ENCODE measurements around the gene RPS19.

RPS19 gene

DNA sequence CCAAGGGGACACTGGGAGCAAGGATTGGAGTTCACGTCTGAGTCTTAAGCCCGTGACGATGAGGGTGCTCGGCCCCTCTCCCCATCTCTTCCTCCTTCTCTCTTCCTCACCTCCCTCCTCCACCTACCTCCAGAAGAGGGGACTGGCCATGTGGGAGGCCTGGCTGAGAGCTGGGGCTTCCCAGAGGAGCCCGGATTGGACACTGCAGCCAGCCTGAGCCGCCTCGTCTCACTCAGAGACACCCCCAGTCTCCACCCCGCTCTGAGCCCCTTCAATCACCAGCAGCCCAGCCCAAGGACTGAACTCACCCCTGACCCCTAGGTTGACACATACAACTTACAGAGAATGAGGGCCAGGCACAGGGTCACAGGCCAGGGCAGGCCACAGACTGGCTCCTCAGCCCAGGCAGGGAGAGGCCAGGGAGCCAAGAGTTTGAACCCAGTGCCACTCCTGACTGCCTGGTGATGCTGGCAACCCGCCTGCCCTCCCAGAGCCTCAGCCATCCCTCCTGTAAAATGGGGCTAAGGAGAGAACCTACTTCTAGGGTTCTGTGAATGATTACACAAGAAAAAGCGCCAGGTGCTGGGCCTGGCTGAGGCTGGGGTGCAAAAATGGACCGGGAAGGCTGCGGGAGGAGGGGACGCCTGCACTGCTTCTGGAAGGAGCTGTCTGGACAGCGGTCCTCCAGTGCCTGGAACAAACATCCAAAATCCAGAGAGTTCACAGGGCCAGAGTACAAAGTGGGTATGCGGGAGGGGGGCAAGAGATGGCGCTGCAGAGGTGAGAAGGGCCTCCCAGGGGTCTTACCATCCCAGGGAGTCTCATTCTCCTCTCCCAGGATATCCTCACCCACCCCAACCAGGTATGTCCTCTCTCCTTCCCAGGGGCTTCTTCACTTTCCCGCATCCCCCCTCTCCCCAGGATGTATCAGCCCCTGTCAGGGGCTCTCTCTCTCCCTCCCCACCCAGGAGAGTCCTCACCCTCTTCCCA is 18.2 kb downstream of the RPS19 start:
- Mint-ChIP-seq H3K27me3 (ENCODE audit: low read depth, poor library complexity) (peaks cover 54% of the 10 kb centered on the region), H3K4me1 (peaks cover 26% of the 10 kb centered on the region), H3K4me3 (no peak overlapping the region), H3K27ac (no peak overlapping the region), H3K9me3 (no peaks in the 10 kb centered on the region), H3K36me3 (ENCODE audit: low read depth) (peaks cover 2% of the 10 kb centered on the region)
- DNase-seq = no peak
- TF ChIP-seq, protein P1, sequence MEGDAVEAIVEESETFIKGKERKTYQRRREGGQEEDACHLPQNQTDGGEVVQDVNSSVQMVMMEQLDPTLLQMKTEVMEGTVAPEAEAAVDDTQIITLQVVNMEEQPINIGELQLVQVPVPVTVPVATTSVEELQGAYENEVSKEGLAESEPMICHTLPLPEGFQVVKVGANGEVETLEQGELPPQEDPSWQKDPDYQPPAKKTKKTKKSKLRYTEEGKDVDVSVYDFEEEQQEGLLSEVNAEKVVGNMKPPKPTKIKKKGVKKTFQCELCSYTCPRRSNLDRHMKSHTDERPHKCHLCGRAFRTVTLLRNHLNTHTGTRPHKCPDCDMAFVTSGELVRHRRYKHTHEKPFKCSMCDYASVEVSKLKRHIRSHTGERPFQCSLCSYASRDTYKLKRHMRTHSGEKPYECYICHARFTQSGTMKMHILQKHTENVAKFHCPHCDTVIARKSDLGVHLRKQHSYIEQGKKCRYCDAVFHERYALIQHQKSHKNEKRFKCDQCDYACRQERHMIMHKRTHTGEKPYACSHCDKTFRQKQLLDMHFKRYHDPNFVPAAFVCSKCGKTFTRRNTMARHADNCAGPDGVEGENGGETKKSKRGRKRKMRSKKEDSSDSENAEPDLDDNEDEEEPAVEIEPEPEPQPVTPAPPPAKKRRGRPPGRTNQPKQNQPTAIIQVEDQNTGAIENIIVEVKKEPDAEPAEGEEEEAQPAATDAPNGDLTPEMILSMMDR (IDR thresholded peaks at IDR 0.05) = no peak

DNA sequence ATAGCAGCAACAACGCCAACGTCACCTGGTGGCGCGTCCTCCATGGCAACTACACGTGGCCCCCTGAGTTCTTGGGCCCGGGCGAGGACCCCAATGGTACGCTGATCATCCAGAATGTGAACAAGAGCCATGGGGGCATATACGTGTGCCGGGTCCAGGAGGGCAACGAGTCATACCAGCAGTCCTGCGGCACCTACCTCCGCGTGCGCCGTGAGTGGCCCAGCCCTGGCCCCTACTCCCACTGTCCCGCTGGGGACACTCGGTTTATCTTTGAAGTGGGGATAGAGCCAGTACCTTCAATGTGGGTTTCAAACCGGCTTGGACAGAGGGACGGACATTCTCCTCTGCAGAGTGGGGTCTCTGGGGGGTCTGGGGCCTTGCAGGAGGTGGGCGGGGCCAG is 19.0 kb downstream of the RPS19 start:
- no peak for DNase-seq
- H3K27ac Mint-ChIP-seq = no peak overlapping the region
- H3K4me3 Mint-ChIP-seq = no peak overlapping the region
- TF ChIP-seq, protein P1 (IDR thresholded peaks at IDR 0.05) = no peak
- no peaks in the 10 kb centered on the region for H3K36me3 Mint-ChIP-seq (ENCODE audit: low read depth)
- peaks cover 62% of the 10 kb centered on the region for H3K27me3 Mint-ChIP-seq (ENCODE audit: low read depth, poor library complexity)
- no peaks in the 10 kb centered on the region for H3K9me3 Mint-ChIP-seq
- peaks cover 31% of the 10 kb centered on the region for H3K4me1 Mint-ChIP-seq

DNA sequence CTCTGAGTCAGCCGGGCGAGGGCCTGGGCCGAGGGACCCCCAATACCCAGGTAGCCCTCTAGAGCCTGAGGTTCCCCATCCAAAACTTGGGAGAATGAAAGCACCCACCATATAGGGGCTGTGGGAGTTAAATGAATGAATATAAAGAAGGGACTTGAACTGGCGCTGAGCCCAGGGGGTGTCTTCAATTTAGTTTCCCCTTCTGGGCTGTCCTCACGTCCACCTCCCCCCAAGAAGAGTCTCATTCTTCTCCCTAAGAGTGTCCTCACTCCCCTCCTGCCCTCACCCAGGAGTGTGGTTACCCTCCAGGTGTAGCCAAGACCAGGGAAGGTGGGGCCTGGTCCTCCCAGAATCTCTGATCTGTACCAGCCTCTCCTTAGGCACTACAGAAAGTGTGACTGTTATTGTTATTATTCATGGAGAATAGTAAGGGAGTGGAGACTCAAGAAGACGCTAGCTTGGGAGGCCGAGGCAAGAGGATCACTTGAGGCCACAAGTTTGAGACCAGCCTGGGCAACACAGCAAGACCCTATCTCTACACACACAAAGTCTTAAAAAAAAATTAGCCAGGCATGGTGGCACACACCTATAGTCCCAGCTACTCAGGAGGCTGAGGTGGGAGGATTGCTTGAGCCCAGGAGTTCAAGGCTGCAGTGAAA is 19.7 kb downstream of the RPS19 start:
- no peak for DNase-seq
- no peak overlapping the region for H3K27ac Mint-ChIP-seq
- H3K27me3 Mint-ChIP-seq (ENCODE audit: low read depth, poor library complexity) = peaks cover 63% of the 10 kb centered on the region
- H3K4me3 Mint-ChIP-seq = no peak overlapping the region
- no peaks in the 10 kb centered on the region for H3K36me3 Mint-ChIP-seq (ENCODE audit: low read depth)
- peaks cover 33% of the 10 kb centered on the region for H3K4me1 Mint-ChIP-seq
- no peaks in the 10 kb centered on the region for H3K9me3 Mint-ChIP-seq
- TF ChIP-seq, protein P1 (IDR thresholded peaks at IDR 0.05) = no peak

DNA sequence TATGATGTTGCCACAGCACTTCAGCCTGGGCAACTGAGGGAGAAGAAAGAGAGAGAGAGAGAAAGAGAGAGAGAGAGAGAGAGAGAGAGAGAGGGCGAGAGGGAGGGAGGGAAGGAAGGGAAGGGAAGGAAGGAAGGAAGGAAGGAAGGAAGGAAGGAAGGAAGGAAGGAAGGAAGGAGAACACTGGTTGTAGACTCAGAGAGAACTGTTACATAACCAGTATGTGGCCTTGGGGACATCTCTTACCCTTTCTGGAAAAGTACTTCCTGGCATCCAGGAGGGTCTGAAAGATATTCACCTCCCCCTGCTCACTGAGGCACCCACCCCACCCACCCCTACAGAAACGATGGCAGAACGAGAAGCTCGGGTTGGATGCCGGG is 20.3 kb downstream of the RPS19 start:
- Mint-ChIP-seq H3K9me3 (no peaks in the 10 kb centered on the region), H3K27me3 (ENCODE audit: low read depth, poor library complexity) (peaks cover 62% of the 10 kb centered on the region), H3K4me3 (no peak overlapping the region), H3K27ac (no peak overlapping the region), H3K36me3 (ENCODE audit: low read depth) (no peaks in the 10 kb centered on the region), H3K4me1 (peaks cover 38% of the 10 kb centered on the region)
- TF ChIP-seq, protein P1 (IDR thresholded peaks at IDR 0.05) = no peak
- DNase-seq = no peak

DNA sequence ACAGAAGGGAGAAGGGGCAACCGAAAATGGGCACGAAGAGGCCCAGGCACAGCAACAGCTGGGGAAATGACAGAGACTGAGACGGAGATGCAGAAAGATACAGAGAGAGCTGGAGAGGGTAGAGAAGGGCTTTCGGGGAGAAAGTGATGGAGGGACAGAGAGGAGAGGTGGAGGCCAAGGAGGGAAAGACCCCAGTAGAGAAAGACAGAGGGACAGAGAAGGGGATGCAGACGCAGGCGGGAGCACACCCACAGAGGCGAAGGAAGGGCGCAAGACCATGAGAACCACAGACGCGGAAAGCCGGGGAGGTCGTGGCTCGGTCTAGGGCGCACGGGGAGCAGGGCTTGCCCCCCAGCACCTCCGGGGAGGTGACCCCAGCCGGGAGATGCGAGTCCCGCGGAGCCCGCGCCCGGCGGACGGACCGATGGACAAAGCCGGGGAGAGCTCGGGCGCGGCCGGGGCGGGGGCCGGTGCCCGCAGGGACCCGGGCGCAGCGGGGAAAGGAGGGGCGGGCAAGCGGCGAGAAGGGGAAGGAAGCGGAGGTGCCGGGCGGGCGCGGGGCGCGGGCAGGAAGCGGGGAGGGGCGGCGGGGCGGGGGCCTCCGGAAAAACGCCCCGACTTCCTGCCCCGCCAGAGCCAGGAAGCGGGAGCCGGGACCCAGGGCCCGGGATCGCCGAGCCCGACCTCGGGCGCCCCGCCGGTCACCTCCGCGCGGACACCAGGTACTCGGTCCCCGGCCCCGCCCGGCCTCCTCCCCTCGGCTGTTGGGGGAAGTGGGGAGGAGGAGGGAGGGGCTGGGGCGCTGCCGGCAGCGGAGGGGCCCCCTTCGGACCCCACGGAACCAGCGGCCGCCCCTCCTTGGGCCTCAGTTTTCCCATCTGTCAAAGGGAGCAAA is 22.8 kb downstream of the RPS19 start, which contains the start of gene ARHGEF1:
ARHGEF1 (plus strand) TSS at position 617 of the 895 bp plus-strand sequence. CDS start 4,899 bp downstream, outside the sequence.
- TF ChIP-seq, protein P1 (IDR thresholded peaks at IDR 0.05) = no peak
- no peak within 1 kb of the TSS for H3K27ac Mint-ChIP-seq
- peak; percentile 63 for DNase-seq
- H3K4me3 Mint-ChIP-seq = peak within 1 kb of the TSS; percentile 94
- H3K36me3 Mint-ChIP-seq (ENCODE audit: low read depth) = no peaks in the 10 kb centered on the region
- H3K27me3 Mint-ChIP-seq (ENCODE audit: low read depth, poor library complexity) = peaks cover 50% of the 10 kb centered on the region
- H3K9me3 Mint-ChIP-seq = no peaks in the 10 kb centered on the region
- H3K4me1 Mint-ChIP-seq = peaks cover 49% of the 10 kb centered on the region
